ENCODE data around the gene TAS2R39. TPM values are rescaled to one million over a fixed set of nuclear protein-coding genes. Genes with fewer than 3 reads are reported as not detected.

The TAS2R39 gene
- total RNA-seq, 1 experiment from 2014 or later = not detected

- H3K14ac ChIP-seq (ENCODE audit: insufficient read depth, low read length) = no peak overlapping the region
- H3K18ac ChIP-seq (ENCODE audit: insufficient read length, low read depth, low read length) = no peak overlapping the region
- H3K23me2 ChIP-seq (ENCODE audit: insufficient read length, low read depth, low read length, poor library complexity, severe bottlenecking) = no peaks in the 10 kb centered on the region
- Mint-ChIP-seq H3K9me3 (peaks cover 3 to 8% of the 10 kb centered on the region in 2 experiments; a peak in 4 of 5 replicates), H3K27me3 (ENCODE audit: low read depth) (0 out of 2 replicates have a peak, but pooled peaks cover 1% of the 10 kb centered on the region), H3K27ac (no peak overlapping the region), H3K4me3 (no peak overlapping the region), H3K4me1 (peaks cover 4 to 5% of the 10 kb centered on the region in 2 experiments), H3K36me3 (ENCODE audit: insufficient read depth in 1 of 3, low read depth in 3 of 3) (no peaks in the 10 kb centered on the region; a peak in 2 of 7 replicates)
- H3K4me2 ChIP-seq (ENCODE audit: insufficient read depth, insufficient read length, low read length) = no peak overlapping the region
- no peaks in the 10 kb centered on the region for H4K20me1 ChIP-seq (ENCODE audit: control insufficient read depth, insufficient read depth, insufficient read length)
- no peak overlapping the region for H2AK5ac ChIP-seq (ENCODE audit: insufficient read length, low read length)
- TF ChIP-seq CTCF (conservative IDR thresholded peaks at IDR 0.05) = no peak; the same call in 2 of the 3 replicates
- no peak overlapping the region for H3K9ac ChIP-seq (ENCODE audit: extremely low read depth, insufficient read length, low read length)
- H2BK5ac ChIP-seq (ENCODE audit: insufficient read length, low read length) = no peak overlapping the region
- no peak overlapping the region for H4K8ac ChIP-seq (replicated peaks; ENCODE audit: insufficient read length, low read depth, low read length)
- H2BK120ac ChIP-seq (ENCODE audit: low read depth, low read length, poor library complexity, severe bottlenecking) = no peak overlapping the region
- H3K23ac ChIP-seq (ENCODE audit: insufficient read length, low read depth, low read length) = no peak overlapping the region
- H2AFZ ChIP-seq (ENCODE audit: low read length) = no peak overlapping the region
- no peak overlapping the region for H3K27ac ChIP-seq (ENCODE audit: insufficient read length, low read depth, low read length)
- WGBS (ENCODE audit: extremely low coverage, insufficient read length, low lambda C conversion rate) = no CpG with 5 or more reads among the region's 5 CpGs
- no peak overlapping the region for H2BK12ac ChIP-seq (ENCODE audit: insufficient read length, low read depth, low read length)
- H3K4ac ChIP-seq (ENCODE audit: low read depth, low read length) = no peak overlapping the region
- no peaks in the 10 kb centered on the region for H3K79me2 ChIP-seq (ENCODE audit: insufficient read depth, low read length)
- H3K79me1 ChIP-seq (ENCODE audit: insufficient read depth, low read depth, low read length, poor library complexity, severe bottlenecking) = no peaks in the 10 kb centered on the region
- H3K27me3 ChIP-seq (ENCODE audit: insufficient read depth, low read length) = no peaks in the 10 kb centered on the region
- H4K91ac ChIP-seq (ENCODE audit: insufficient read length, low read depth, low read length) = no peak overlapping the region
- H4K5ac ChIP-seq (ENCODE audit: insufficient read length, low read depth, low read length) = no peak overlapping the region
- H3T11ph ChIP-seq (ENCODE audit: low read length) = no peak overlapping the region
- peak; percentile 29 for DNase-seq
- H3K9me3 ChIP-seq (ENCODE audit: control insufficient read depth, low read depth, low read length) = no peaks in the 10 kb centered on the region
- no peak overlapping the region for H2BK15ac ChIP-seq (ENCODE audit: low read depth, low read length)
- H3K56ac ChIP-seq (ENCODE audit: insufficient read length, low read depth, low read length) = no peak overlapping the region
- H2BK20ac ChIP-seq (ENCODE audit: low read depth, low read length, poor library complexity, severe bottlenecking) = no peak overlapping the region
- H3K4me1 ChIP-seq (ENCODE audit: insufficient read depth, low read length) = no peaks in the 10 kb centered on the region
These were observed 7.1 kb upstream of the TAS2R39 start for GRCh38 chr7:143176128-143176527.

Measured in H9 (cell line).